ENCODE results near the gene PIK3R6.

PIK3R6 gene

GRCh38 chr17:8789743-8790142 lies 77.7 kb downstream of the PIK3R6 start:
- Histone ChIP-seq H3K4me3 (ENCODE audit: low read length) (no peak overlapping the region), H3K27me3 (ENCODE audit: control insufficient read depth, low read length) (peaks cover 13% of the 10 kb centered on the region), H3F3A (ENCODE audit: control insufficient read depth, insufficient read depth) (no peaks in the 10 kb centered on the region), H3K27ac (ENCODE audit: low read depth, low read length) (no peak overlapping the region), H3K4me1 (ENCODE audit: control insufficient read depth, low read length) (no peaks in the 10 kb centered on the region), H3K9me2 (replicated peaks; ENCODE audit: control insufficient read depth, low read length) (no peaks in the 10 kb centered on the region), H3K9me3 (ENCODE audit: control insufficient read depth, insufficient read depth, low read length) (no peaks in the 10 kb centered on the region), H3K4me2 (ENCODE audit: low read length) (no peak overlapping the region), H4K20me1 (ENCODE audit: control insufficient read depth, insufficient read depth, low read depth, low read length) (no peaks in the 10 kb centered on the region), H3K79me2 (ENCODE audit: control insufficient read depth, low read length) (no peaks in the 10 kb centered on the region), H3K36me3 (ENCODE audit: control insufficient read depth, low read length) (no peaks in the 10 kb centered on the region)
- TF ChIP-seq EZH2phosphoT487 (IDR thresholded peaks at IDR 0.05; ENCODE audit: borderline replicate concordance, low read length) (no peak), CTCF (IDR thresholded peaks at IDR 0.05; ENCODE audit: low read depth, low read length, poor library complexity, severe bottlenecking) (no peak)

DNA sequence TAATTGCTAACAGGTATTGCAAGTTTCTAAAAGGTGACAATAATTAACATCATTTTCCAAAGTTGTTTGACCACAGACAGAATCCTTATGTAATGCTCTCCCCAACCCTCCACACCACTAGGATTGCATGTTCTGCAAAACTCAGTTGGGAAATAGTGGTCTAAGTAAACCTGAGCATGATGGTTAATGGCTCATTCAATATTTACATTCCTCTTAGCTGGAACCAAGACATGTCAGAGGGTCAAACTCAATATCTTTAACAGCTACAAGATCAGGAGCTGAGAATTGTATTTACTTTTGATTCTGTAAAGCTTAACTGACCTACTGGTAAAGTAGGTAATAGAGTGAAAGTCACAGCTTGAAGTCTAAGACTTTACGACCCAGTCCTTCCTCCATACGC lies 78.5 kb downstream of the PIK3R6 start:
- H3K27ac ChIP-seq (ENCODE audit: low read depth, low read length) = no peak overlapping the region
- no peaks in the 10 kb centered on the region for H3K4me1 ChIP-seq (ENCODE audit: control insufficient read depth, low read length)
- H3K79me2 ChIP-seq (ENCODE audit: control insufficient read depth, low read length) = no peaks in the 10 kb centered on the region
- no peaks in the 10 kb centered on the region for H3K36me3 ChIP-seq (ENCODE audit: control insufficient read depth, low read length)
- H3K4me3 ChIP-seq (ENCODE audit: low read length) = no peak overlapping the region
- no peaks in the 10 kb centered on the region for H3K9me3 ChIP-seq (ENCODE audit: control insufficient read depth, insufficient read depth, low read length)
- no peak for TF ChIP-seq EZH2phosphoT487 (IDR thresholded peaks at IDR 0.05; ENCODE audit: borderline replicate concordance, low read length)
- no peak for TF ChIP-seq CTCF (IDR thresholded peaks at IDR 0.05; ENCODE audit: low read depth, low read length, poor library complexity, severe bottlenecking)
- no peaks in the 10 kb centered on the region for H4K20me1 ChIP-seq (ENCODE audit: control insufficient read depth, insufficient read depth, low read depth, low read length)
- no peak overlapping the region for H3K4me2 ChIP-seq (ENCODE audit: low read length)
- no peaks in the 10 kb centered on the region for H3F3A ChIP-seq (ENCODE audit: control insufficient read depth, insufficient read depth)
- no peaks in the 10 kb centered on the region for H3K9me2 ChIP-seq (replicated peaks; ENCODE audit: control insufficient read depth, low read length)
- peaks cover 13% of the 10 kb centered on the region for H3K27me3 ChIP-seq (ENCODE audit: control insufficient read depth, low read length)

DNA sequence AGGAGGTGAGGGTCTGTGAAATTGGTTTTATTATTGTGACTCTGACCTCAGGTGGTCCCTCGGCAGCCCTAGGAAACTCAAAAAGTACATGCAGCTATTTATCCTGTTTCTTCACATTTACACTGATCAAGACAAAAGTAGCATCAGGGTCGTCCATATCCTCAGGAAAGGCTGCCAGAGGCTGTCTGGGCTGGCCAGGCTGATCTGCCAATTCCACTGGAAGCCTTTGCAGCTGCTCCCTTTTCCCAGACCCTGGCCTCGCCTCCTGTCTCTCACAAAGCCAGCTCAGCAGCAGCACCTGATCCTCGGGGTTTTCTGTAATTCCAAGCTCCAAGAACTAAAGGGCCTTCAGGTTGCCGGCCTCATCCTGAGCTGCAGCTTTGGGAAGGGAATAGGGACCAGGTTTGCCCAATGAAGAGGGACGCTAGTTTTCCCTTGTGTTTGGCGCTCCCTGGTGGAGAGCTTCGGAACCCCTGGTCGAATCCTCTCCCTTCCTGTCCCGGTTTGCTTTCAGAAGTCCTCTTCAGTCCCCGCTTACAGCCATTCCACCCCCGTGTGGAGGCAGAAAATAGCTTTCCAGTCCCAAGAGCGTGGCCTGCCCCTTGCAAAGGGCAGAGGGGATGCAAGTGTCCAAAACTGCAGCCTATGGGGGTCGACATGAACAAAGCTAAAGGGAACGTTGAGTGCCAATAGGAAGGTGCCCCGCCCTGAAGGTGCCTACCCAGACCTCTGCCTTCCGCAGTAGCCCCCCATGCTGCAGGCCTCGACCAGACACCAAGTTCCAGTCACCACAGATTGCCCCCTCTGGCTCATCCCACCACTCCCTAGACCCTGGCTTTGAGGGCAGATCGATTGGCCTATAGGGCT lies 81.7 kb downstream of the PIK3R6 start:
- Histone ChIP-seq H3K27ac (ENCODE audit: low read depth, low read length) (no peak overlapping the region), H3K9me3 (ENCODE audit: control insufficient read depth, insufficient read depth, low read length) (no peaks in the 10 kb centered on the region), H3F3A (ENCODE audit: control insufficient read depth, insufficient read depth) (no peaks in the 10 kb centered on the region), H3K36me3 (ENCODE audit: control insufficient read depth, low read length) (no peaks in the 10 kb centered on the region), H3K27me3 (ENCODE audit: control insufficient read depth, low read length) (peaks cover 13% of the 10 kb centered on the region), H3K4me2 (ENCODE audit: low read length) (no peak overlapping the region), H3K79me2 (ENCODE audit: control insufficient read depth, low read length) (no peaks in the 10 kb centered on the region), H3K4me1 (ENCODE audit: control insufficient read depth, low read length) (no peaks in the 10 kb centered on the region), H4K20me1 (ENCODE audit: control insufficient read depth, insufficient read depth, low read depth, low read length) (no peaks in the 10 kb centered on the region), H3K4me3 (ENCODE audit: low read length) (no peak overlapping the region), H3K9me2 (replicated peaks; ENCODE audit: control insufficient read depth, low read length) (no peaks in the 10 kb centered on the region)
- no peak for TF ChIP-seq EZH2phosphoT487 (IDR thresholded peaks at IDR 0.05; ENCODE audit: borderline replicate concordance, low read length)
- TF ChIP-seq CTCF (IDR thresholded peaks at IDR 0.05; ENCODE audit: low read depth, low read length, poor library complexity, severe bottlenecking) = peak; percentile 83

All from DOHH2 (cell line).